ENCODE results near the gene OR7A10.
"Not testable (repeated sequence)": the region's sequence is repeated elsewhere in the genome, so short reads cannot be mapped to it uniquely, and the experiment has no call there.

The OR7A10 gene

GRCh38 chr19:14830702-14831101, 18.0 kb downstream of the OR7A10 start:
- FAIRE-seq (no peak), DNase-seq (ENCODE audit: insufficient read length) (no peak)
- TF ChIP-seq POLR2AphosphoS5 (IDR thresholded peaks at IDR 0.05; ENCODE audit: low read depth, low read length) (no peak), TAF1 (IDR thresholded peaks at IDR 0.05; ENCODE audit: borderline replicate concordance, low read depth, low read length) (no peak), POLR2A (IDR thresholded peaks at IDR 0.05; ENCODE audit: low read depth, low read length) (no peak)

- FAIRE-seq (no peak), DNase-seq (ENCODE audit: insufficient read length) (no peak)
- TF ChIP-seq POLR2AphosphoS5 (IDR thresholded peaks at IDR 0.05; ENCODE audit: low read depth, low read length) (no peak), TAF1 (IDR thresholded peaks at IDR 0.05; ENCODE audit: borderline replicate concordance, low read depth, low read length) (no peak), POLR2A (IDR thresholded peaks at IDR 0.05; ENCODE audit: low read depth, low read length) (no peak)
Measured at GRCh38 chr19:14826006-14826405, 22.7 kb downstream of the OR7A10 start.

- DNase-seq (ENCODE audit: insufficient read length) = no peak
- no peak for TF ChIP-seq POLR2AphosphoS5 (IDR thresholded peaks at IDR 0.05; ENCODE audit: low read depth, low read length)
- TF ChIP-seq TAF1 (IDR thresholded peaks at IDR 0.05; ENCODE audit: borderline replicate concordance, low read depth, low read length) = no peak
- TF ChIP-seq POLR2A (IDR thresholded peaks at IDR 0.05; ENCODE audit: low read depth, low read length) = no peak
- no peak for FAIRE-seq
Measured at GRCh38 chr19:14821937-14822336, 26.8 kb downstream of the OR7A10 start.

GRCh38 chr19:14818588-14818987, 30.1 kb downstream of the OR7A10 start:
- FAIRE-seq (no peak), DNase-seq (ENCODE audit: insufficient read length) (no peak)
- TF ChIP-seq TAF1 (IDR thresholded peaks at IDR 0.05; ENCODE audit: borderline replicate concordance, low read depth, low read length) = no peak

GRCh38 chr19:14817052-14817451, 31.7 kb downstream of the OR7A10 start:
- FAIRE-seq = no peak
- TF ChIP-seq POLR2AphosphoS5 (IDR thresholded peaks at IDR 0.05; ENCODE audit: low read depth, low read length) (no peak), POLR2A (IDR thresholded peaks at IDR 0.05; ENCODE audit: low read depth, low read length) (no peak), TAF1 (IDR thresholded peaks at IDR 0.05; ENCODE audit: borderline replicate concordance, low read depth, low read length) (no peak)

GRCh38 chr19:14814982-14815652, 33.6 kb downstream of the OR7A10 start:
- TF ChIP-seq POLR2A (IDR thresholded peaks at IDR 0.05; ENCODE audit: low read depth, low read length) (no peak), TAF1 (IDR thresholded peaks at IDR 0.05; ENCODE audit: borderline replicate concordance, low read depth, low read length) (no peak), POLR2AphosphoS5 (IDR thresholded peaks at IDR 0.05; ENCODE audit: low read depth, low read length) (no peak)
- FAIRE-seq (no peak), DNase-seq (ENCODE audit: insufficient read length) (no peak)

More at GRCh38 chr19:14817052-14817451, 31.7 kb downstream of the OR7A10 start:
- DNase-seq (ENCODE audit: insufficient read length) = no peak

- DNase-seq (ENCODE audit: insufficient read length) = no peak
- no peak for FAIRE-seq
- TF ChIP-seq POLR2A (IDR thresholded peaks at IDR 0.05; ENCODE audit: low read depth, low read length) (no peak), POLR2AphosphoS5 (IDR thresholded peaks at IDR 0.05; ENCODE audit: low read depth, low read length) (no peak), TAF1 (IDR thresholded peaks at IDR 0.05; ENCODE audit: borderline replicate concordance, low read depth, low read length) (no peak)
Measured at GRCh38 chr19:14809272-14810057, 39.3 kb downstream of the OR7A10 start.

- FAIRE-seq = no peak
- TF ChIP-seq TAF1 (IDR thresholded peaks at IDR 0.05; ENCODE audit: borderline replicate concordance, low read depth, low read length) (no peak), POLR2AphosphoS5 (IDR thresholded peaks at IDR 0.05; ENCODE audit: low read depth, low read length) (no peak), POLR2A (IDR thresholded peaks at IDR 0.05; ENCODE audit: low read depth, low read length) (no peak)
- DNase-seq (ENCODE audit: insufficient read length) = no peak
Measured at GRCh38 chr19:14804765-14805164, 44.0 kb downstream of the OR7A10 start.

- no peak for TF ChIP-seq TAF1 (IDR thresholded peaks at IDR 0.05; ENCODE audit: borderline replicate concordance, low read depth, low read length)
- TF ChIP-seq POLR2A (IDR thresholded peaks at IDR 0.05; ENCODE audit: low read depth, low read length) = no peak
- TF ChIP-seq POLR2AphosphoS5 (IDR thresholded peaks at IDR 0.05; ENCODE audit: low read depth, low read length) = no peak
- DNase-seq (ENCODE audit: insufficient read length) (no peak), FAIRE-seq (no peak)
Measured at GRCh38 chr19:14798760-14799159, 50.0 kb downstream of the OR7A10 start.

- no peak for FAIRE-seq
- TF ChIP-seq TAF1 (IDR thresholded peaks at IDR 0.05; ENCODE audit: borderline replicate concordance, low read depth, low read length) = no peak
- TF ChIP-seq POLR2A (IDR thresholded peaks at IDR 0.05; ENCODE audit: low read depth, low read length) = no peak
- TF ChIP-seq POLR2AphosphoS5 (IDR thresholded peaks at IDR 0.05; ENCODE audit: low read depth, low read length) = no peak
- no peak for DNase-seq (ENCODE audit: insufficient read length)
Measured at GRCh38 chr19:14796021-14796420, 52.7 kb downstream of the OR7A10 start.

- TF ChIP-seq POLR2AphosphoS5 (IDR thresholded peaks at IDR 0.05; ENCODE audit: low read depth, low read length) (no peak), TAF1 (IDR thresholded peaks at IDR 0.05; ENCODE audit: borderline replicate concordance, low read depth, low read length) (no peak), POLR2A (IDR thresholded peaks at IDR 0.05; ENCODE audit: low read depth, low read length) (no peak)
- DNase-seq (ENCODE audit: insufficient read length) (no peak), FAIRE-seq (no peak)
Measured at GRCh38 chr19:14795078-14795721, 53.5 kb downstream of the OR7A10 start.

GRCh38 chr19:14792250-14792649, 56.5 kb downstream of the OR7A10 start:
- not testable (repeated sequence) for DNase-seq (ENCODE audit: insufficient read length); FAIRE-seq
